Stimulated activated CD8-positive, alpha-beta memory T cell treated with anti-CD3 and anti-CD28 coated beads, Interleukin-4, amount 100 ng/mL, for 4 hours (primary cell): ENCODE results near the gene CELA3A.
"Not testable (repeated sequence)": the region's sequence is repeated elsewhere in the genome, so short reads cannot be mapped to it uniquely, and the experiment has no call there.

Experiments
- DNase-seq, 2 donors: peaks; one replicate each; pipeline ENCODE4 v3.0.0-alpha.2; 2020; ENCODE audit warnings: low read depth in 2 of 2, low spot score in 1 of 2

Gene CELA3A

GRCh38 chr1:21980515-21981220 lies 20.8 kb upstream of the CELA3A start:
- not testable (repeated sequence) for DNase-seq

- not testable (repeated sequence) for DNase-seq
Measured at GRCh38 chr1:21981253-21981652, 20.2 kb upstream of the CELA3A start.

- not testable (repeated sequence) for DNase-seq
Measured at GRCh38 chr1:21982122-21982521, 19.3 kb upstream of the CELA3A start.

GRCh38 chr1:21983539-21983938 lies 17.9 kb upstream of the CELA3A start:
- not testable (repeated sequence) for DNase-seq

- DNase-seq = not testable (repeated sequence)
Measured at GRCh38 chr1:21985893-21986292, 15.6 kb upstream of the CELA3A start.

GRCh38 chr1:21986386-21986785 lies 15.1 kb upstream of the CELA3A start:
- DNase-seq = not testable (repeated sequence)

- not testable (repeated sequence) for DNase-seq
Measured at GRCh38 chr1:21989672-21990393, 11.6 kb upstream of the CELA3A start.

- DNase-seq = not testable (repeated sequence)
Measured at GRCh38 chr1:21992186-21992585, 9.3 kb upstream of the CELA3A start.

GRCh38 chr1:21994716-21995115 lies 6.7 kb upstream of the CELA3A start:
- DNase-seq = not testable (repeated sequence)

- not testable (repeated sequence) for DNase-seq
Measured at GRCh38 chr1:21996663-21996970, 4.8 kb upstream of the CELA3A start.

- DNase-seq = not testable (repeated sequence)
Measured at GRCh38 chr1:21997891-21998623, 3.4 kb upstream of the CELA3A start.

- not testable (repeated sequence) for DNase-seq
Measured at GRCh38 chr1:21998624-21999294, 2.7 kb upstream of the CELA3A start.

GRCh38 chr1:21999645-22000044 lies 1.8 kb upstream of the CELA3A start:
- DNase-seq = not testable (repeated sequence)

- DNase-seq = not testable (repeated sequence)
Measured at GRCh38 chr1:22002461-22002860, 1.0 kb downstream of the CELA3A start.

GRCh38 chr1:22002875-22003274 lies 1.4 kb downstream of the CELA3A start:
- DNase-seq = not testable (repeated sequence)

- DNase-seq = not testable (repeated sequence)
Measured at GRCh38 chr1:22003959-22004358, 2.5 kb downstream of the CELA3A start.

GRCh38 chr1:22005261-22006149 lies 4.0 kb downstream of the CELA3A start:
- DNase-seq = not testable (repeated sequence)

GRCh38 chr1:22006736-22007135 lies 5.3 kb downstream of the CELA3A start:
- not testable (repeated sequence) for DNase-seq

GRCh38 chr1:22007262-22007661 lies 5.8 kb downstream of the CELA3A start:
- not testable (repeated sequence) for DNase-seq

GRCh38 chr1:22009566-22009965 lies 8.1 kb downstream of the CELA3A start:
- not testable (repeated sequence) for DNase-seq
